HG02981 (cell line): ENCODE data around the gene SOAT2.

Experiments
- ATAC-seq: cut with Tn5 transposase; IDR thresholded peaks from one replicate; pipeline ENCODE4 v1.9.1; 2021; ENCODE audit warnings: mild to moderate bottlenecking, moderate library complexity; ENCODE audit not compliant: unreplicated experiment

The SOAT2 gene

GRCh38 chr12:53102883-53103807 lies at the start of gene SOAT2:
TSS of gene SOAT2 (plus strand) at chr12:53103486. CDS start at chr12:53103578, 92 bp downstream.
- ATAC-seq = peak; percentile 66

GRCh38 chr12:53054112-53054878 lies 49.0 kb upstream of the SOAT2 start:
- ATAC-seq = peak; percentile 95

- no peak for ATAC-seq
Measured at GRCh38 chr12:53055471-53056266, 47.6 kb upstream of the SOAT2 start.

GRCh38 chr12:53056296-53056695 lies 47.0 kb upstream of the SOAT2 start:
- ATAC-seq = no peak

GRCh38 chr12:53056901-53057300 lies 46.4 kb upstream of the SOAT2 start:
- ATAC-seq = no peak

GRCh38 chr12:53057816-53058500 lies 45.3 kb upstream of the SOAT2 start:
- ATAC-seq = no peak

- no peak for ATAC-seq
Measured at GRCh38 chr12:53058674-53059433, 44.4 kb upstream of the SOAT2 start.

- no peak for ATAC-seq
Measured at GRCh38 chr12:53059434-53060063, 43.7 kb upstream of the SOAT2 start.

GRCh38 chr12:53060064-53060720 lies 43.1 kb upstream of the SOAT2 start:
- no peak for ATAC-seq

GRCh38 chr12:53060721-53061276 lies 42.5 kb upstream of the SOAT2 start:
- ATAC-seq = no peak

GRCh38 chr12:53061404-53062010 lies 41.8 kb upstream of the SOAT2 start:
- ATAC-seq = no peak

- ATAC-seq = no peak
Measured at GRCh38 chr12:53062011-53062961, 41.0 kb upstream of the SOAT2 start.

- ATAC-seq = no peak
Measured at GRCh38 chr12:53062977-53063707, 40.1 kb upstream of the SOAT2 start.

GRCh38 chr12:53063708-53064612 lies 39.3 kb upstream of the SOAT2 start:
- ATAC-seq = no peak
